Measurements from ENCODE around the gene KBTBD12. TPM values are rescaled to one million over a fixed set of nuclear protein-coding genes. Genes with fewer than 3 reads are reported as not detected.

Gene KBTBD12
- total RNA-seq, 1 donor from 2014 or later, result 0.29 TPM

GRCh38 chr3:128011140-128011539 lies 96.1 kb downstream of the KBTBD12 start:
- H3K4me1 Mint-ChIP-seq (ENCODE audit: low read depth), result peaks cover 5% of the 10 kb centered on the region
- no peaks in the 10 kb centered on the region for H3K9me3 Mint-ChIP-seq (ENCODE audit: low read depth)
- peak; percentile 49 for DNase-seq (ENCODE audit: low spot score, unreplicated experiment)
- no peaks in the 10 kb centered on the region for H3K36me3 Mint-ChIP-seq (ENCODE audit: insufficient read depth)
- peak overlapping the region; percentile 12 for H3K27ac Mint-ChIP-seq
- no peaks in the 10 kb centered on the region for H3K27me3 Mint-ChIP-seq
- no peak overlapping the region for H3K4me3 Mint-ChIP-seq (ENCODE audit: low read depth)
- TF ChIP-seq CTCF (IDR thresholded peaks at IDR 0.05; ENCODE audit: unreplicated experiment), result peak; percentile 67

GRCh38 chr3:128012050-128012449 lies 97.0 kb downstream of the KBTBD12 start:
- peaks cover 4% of the 10 kb centered on the region for H3K9me3 Mint-ChIP-seq (ENCODE audit: low read depth)
- no peak for TF ChIP-seq CTCF (IDR thresholded peaks at IDR 0.05; ENCODE audit: unreplicated experiment)
- H3K27ac Mint-ChIP-seq, result no peak overlapping the region
- H3K27me3 Mint-ChIP-seq, result no peaks in the 10 kb centered on the region
- H3K4me1 Mint-ChIP-seq (ENCODE audit: low read depth), result peaks cover 4% of the 10 kb centered on the region
- H3K4me3 Mint-ChIP-seq (ENCODE audit: low read depth), result no peak overlapping the region
- no peak for DNase-seq (ENCODE audit: low spot score, unreplicated experiment)
- H3K36me3 Mint-ChIP-seq (ENCODE audit: insufficient read depth), result peaks cover 2% of the 10 kb centered on the region

- H3K4me3 Mint-ChIP-seq (ENCODE audit: low read depth), result no peak overlapping the region
- no peak overlapping the region for H3K27ac Mint-ChIP-seq
- no peak for DNase-seq (ENCODE audit: low spot score, unreplicated experiment)
- no peak for TF ChIP-seq CTCF (IDR thresholded peaks at IDR 0.05; ENCODE audit: unreplicated experiment)
- peaks cover 4% of the 10 kb centered on the region for H3K4me1 Mint-ChIP-seq (ENCODE audit: low read depth)
- no peaks in the 10 kb centered on the region for H3K27me3 Mint-ChIP-seq
- peaks cover 4% of the 10 kb centered on the region for H3K9me3 Mint-ChIP-seq (ENCODE audit: low read depth)
- peaks cover 2% of the 10 kb centered on the region for H3K36me3 Mint-ChIP-seq (ENCODE audit: insufficient read depth)
These were observed 99.5 kb downstream of the KBTBD12 start for GRCh38 chr3:128014548-128014947.

GRCh38 chr3:128016502-128016901 lies 101.5 kb downstream of the KBTBD12 start:
- peaks cover 4% of the 10 kb centered on the region for H3K9me3 Mint-ChIP-seq (ENCODE audit: low read depth)
- H3K36me3 Mint-ChIP-seq (ENCODE audit: insufficient read depth), result peaks cover 2% of the 10 kb centered on the region
- no peak overlapping the region for H3K27ac Mint-ChIP-seq
- TF ChIP-seq CTCF (IDR thresholded peaks at IDR 0.05; ENCODE audit: unreplicated experiment), result no peak
- peaks cover 1% of the 10 kb centered on the region for H3K4me1 Mint-ChIP-seq (ENCODE audit: low read depth)
- H3K27me3 Mint-ChIP-seq, result no peaks in the 10 kb centered on the region
- no peak for DNase-seq (ENCODE audit: low spot score, unreplicated experiment)
- no peak overlapping the region for H3K4me3 Mint-ChIP-seq (ENCODE audit: low read depth)

GRCh38 chr3:128021768-128022372 lies 106.8 kb downstream of the KBTBD12 start:
- no peak for TF ChIP-seq CTCF (IDR thresholded peaks at IDR 0.05; ENCODE audit: unreplicated experiment)
- H3K27ac Mint-ChIP-seq, result no peak overlapping the region
- H3K27me3 Mint-ChIP-seq, result peaks cover 12% of the 10 kb centered on the region
- no peaks in the 10 kb centered on the region for H3K9me3 Mint-ChIP-seq (ENCODE audit: low read depth)
- no peak overlapping the region for H3K4me3 Mint-ChIP-seq (ENCODE audit: low read depth)
- H3K36me3 Mint-ChIP-seq (ENCODE audit: insufficient read depth), result no peaks in the 10 kb centered on the region
- H3K4me1 Mint-ChIP-seq (ENCODE audit: low read depth), result no peaks in the 10 kb centered on the region
- no peak for DNase-seq (ENCODE audit: low spot score, unreplicated experiment)
